ENCODE data around the gene TFCP2L1. TPM values are rescaled to one million over a fixed set of nuclear protein-coding genes. Genes with fewer than 3 reads are reported as not detected.
"Not testable (repeated sequence)": the region's sequence is repeated elsewhere in the genome, so short reads cannot be mapped to it uniquely, and the experiment has no call there.

The TFCP2L1 gene
- total RNA-seq, 1 experiment from 2014 or later, result 2.4 TPM

DNA sequence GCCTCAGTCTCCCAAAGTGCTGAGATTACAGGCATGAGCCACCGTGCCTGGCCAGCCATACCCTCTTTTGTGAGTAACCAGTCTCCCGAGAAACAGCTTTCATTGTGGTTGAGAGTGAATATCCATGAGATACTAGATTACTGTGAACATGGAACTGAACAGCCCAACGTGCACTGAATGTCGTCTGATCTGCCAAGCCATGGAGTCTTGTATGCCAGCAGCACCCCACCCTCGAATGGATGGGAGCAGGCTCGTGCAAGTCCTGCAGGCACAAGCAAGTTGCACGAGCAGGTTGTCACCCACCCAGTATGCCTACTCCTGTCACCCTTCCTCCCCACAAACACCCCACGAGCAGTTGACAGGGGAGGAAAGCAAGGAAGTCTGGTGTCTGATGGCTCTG is 36.5 kb upstream of the TFCP2L1 start:
- no peaks in the 10 kb centered on the region for H3K27me3 ChIP-seq (ENCODE audit: low read length)
- ATAC-seq, result no peak

DNA sequence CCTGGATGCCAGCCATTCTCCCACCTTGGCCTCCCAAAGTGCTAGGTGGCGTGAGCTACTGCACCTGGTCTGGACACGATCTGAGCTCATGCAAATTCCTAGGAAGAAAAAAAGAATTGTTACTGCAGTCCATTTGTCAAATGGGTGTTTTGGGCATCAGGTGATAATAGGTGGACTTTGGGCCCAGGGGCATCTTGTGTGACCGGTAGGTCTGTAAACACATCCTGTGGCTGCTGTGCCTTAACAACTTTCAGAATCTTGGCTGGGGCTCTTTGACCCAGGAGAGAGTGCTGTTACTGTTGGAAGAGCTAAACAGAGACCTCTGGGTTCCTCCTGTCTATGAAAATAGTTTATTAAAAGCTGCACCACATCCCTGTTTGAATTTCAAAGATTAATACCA is 34.9 kb upstream of the TFCP2L1 start:
- Histone ChIP-seq H3K4me2 (ENCODE audit: low read length) (no peak overlapping the region), H3K9me3 (ENCODE audit: low read length) (no peaks in the 10 kb centered on the region), H3K9me2 (replicated peaks; ENCODE audit: low read length) (no peaks in the 10 kb centered on the region), H3K36me3 (ENCODE audit: low read depth, low read length) (no peaks in the 10 kb centered on the region), H3K9ac (ENCODE audit: low read length) (no peak overlapping the region), H3K27ac (ENCODE audit: low read length) (no peak overlapping the region), H3K4me1 (ENCODE audit: insufficient read depth, low read length) (no peaks in the 10 kb centered on the region), H4K20me1 (ENCODE audit: low read length) (no peaks in the 10 kb centered on the region), H3K27me3 (ENCODE audit: low read length) (no peaks in the 10 kb centered on the region), H3F3A (ENCODE audit: low read length, unreplicated experiment) (no peaks in the 10 kb centered on the region), H3K4me3 (ENCODE audit: low read length) (no peak overlapping the region), H2AFZ (ENCODE audit: low read length) (no peak overlapping the region), H3K79me2 (ENCODE audit: low read length) (no peaks in the 10 kb centered on the region)
- TF ChIP-seq EZH2 (IDR thresholded peaks at IDR 0.05; ENCODE audit: low read length, unreplicated experiment) (no peak), EZH2phosphoT487 (IDR thresholded peaks at IDR 0.05; ENCODE audit: borderline replicate concordance, low read length) (no peak), CTCF (conservative IDR thresholded peaks at IDR 0.05; ENCODE audit: low read depth, low read length) (no peak)
- no peak for DNase-seq
- CTCF ChIA-PET, result interaction anchor here (0.6 kb wide), 1 partner anchor 188 kb away, joined by 3 read pairs; no protein-coding TSS in a partner anchor
- intact Hi-C loops (cut with micrococcal nuclease), result no loop called here
- no peak for ATAC-seq
- no TSS peak for BruUV-seq (replicated peaks)
- POLR2A ChIA-PET (ENCODE audit: unreplicated experiment), result no interaction called here

More for the DNA sequence above, 36.5 kb upstream of the TFCP2L1 start:
- H4K20me1 ChIP-seq (ENCODE audit: low read length), result no peaks in the 10 kb centered on the region
- CTCF ChIA-PET, result no interaction called here
- no peaks in the 10 kb centered on the region for H3K79me2 ChIP-seq (ENCODE audit: low read length)
- H3K9ac ChIP-seq (ENCODE audit: low read length), result no peak overlapping the region
- no peak overlapping the region for H2AFZ ChIP-seq (ENCODE audit: low read length)
- no peak for DNase-seq
- intact Hi-C loops (cut with micrococcal nuclease), result no loop called here
- no peak overlapping the region for H3K4me3 ChIP-seq (ENCODE audit: low read length)
- no peaks in the 10 kb centered on the region for H3K9me3 ChIP-seq (ENCODE audit: low read length)
- no peak overlapping the region for H3K27ac ChIP-seq (ENCODE audit: low read length)
- H3K36me3 ChIP-seq (ENCODE audit: low read depth, low read length), result no peaks in the 10 kb centered on the region
- H3K9me2 ChIP-seq (replicated peaks; ENCODE audit: low read length), result no peaks in the 10 kb centered on the region
- BruUV-seq (replicated peaks), result no TSS peak
- no peak overlapping the region for H3K4me2 ChIP-seq (ENCODE audit: low read length)
- TF ChIP-seq CTCF (conservative IDR thresholded peaks at IDR 0.05; ENCODE audit: low read depth, low read length) (no peak), EZH2 (IDR thresholded peaks at IDR 0.05; ENCODE audit: low read length, unreplicated experiment) (no peak), EZH2phosphoT487 (IDR thresholded peaks at IDR 0.05; ENCODE audit: borderline replicate concordance, low read length) (no peak)
- POLR2A ChIA-PET (ENCODE audit: unreplicated experiment), result no interaction called here
- no peaks in the 10 kb centered on the region for H3F3A ChIP-seq (ENCODE audit: low read length, unreplicated experiment)
- no peaks in the 10 kb centered on the region for H3K4me1 ChIP-seq (ENCODE audit: insufficient read depth, low read length)

DNA sequence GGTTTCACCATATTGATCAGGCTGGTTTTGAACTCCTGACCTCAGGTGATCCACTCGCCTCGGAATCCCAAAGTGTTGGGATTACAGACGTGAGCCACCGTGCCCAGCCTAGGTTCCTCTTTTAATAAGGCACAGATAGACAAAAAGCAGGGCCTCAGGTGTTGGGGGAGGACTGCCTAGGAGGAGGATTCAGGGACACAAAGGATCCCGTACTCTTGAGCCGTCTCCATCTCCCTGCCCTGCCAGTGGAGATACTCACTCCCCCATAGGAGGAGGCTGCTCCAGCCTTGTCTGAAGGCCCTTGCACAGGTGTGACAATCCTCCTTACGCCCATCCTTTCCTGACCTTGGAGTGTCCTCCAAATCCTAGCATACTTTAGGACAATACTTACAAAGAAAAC is 32.0 kb upstream of the TFCP2L1 start:
- BruUV-seq (replicated peaks), result no TSS peak
- DNase-seq (no peak), ATAC-seq (no peak)
- Histone ChIP-seq H3F3A (ENCODE audit: low read length, unreplicated experiment) (no peaks in the 10 kb centered on the region), H3K27ac (ENCODE audit: low read length) (no peak overlapping the region), H3K4me1 (ENCODE audit: insufficient read depth, low read length) (no peaks in the 10 kb centered on the region), H3K9ac (ENCODE audit: low read length) (no peak overlapping the region), H3K79me2 (ENCODE audit: low read length) (no peaks in the 10 kb centered on the region), H3K4me3 (ENCODE audit: low read length) (no peak overlapping the region), H3K27me3 (ENCODE audit: low read length) (no peaks in the 10 kb centered on the region), H3K9me2 (replicated peaks; ENCODE audit: low read length) (no peaks in the 10 kb centered on the region), H3K9me3 (ENCODE audit: low read length) (no peaks in the 10 kb centered on the region), H2AFZ (ENCODE audit: low read length) (no peak overlapping the region), H4K20me1 (ENCODE audit: low read length) (no peaks in the 10 kb centered on the region), H3K4me2 (ENCODE audit: low read length) (no peak overlapping the region), H3K36me3 (ENCODE audit: low read depth, low read length) (no peaks in the 10 kb centered on the region)
- no peak for TF ChIP-seq EZH2phosphoT487 (IDR thresholded peaks at IDR 0.05; ENCODE audit: borderline replicate concordance, low read length)
- TF ChIP-seq CTCF (conservative IDR thresholded peaks at IDR 0.05; ENCODE audit: low read depth, low read length), result no peak
- TF ChIP-seq EZH2 (IDR thresholded peaks at IDR 0.05; ENCODE audit: low read length, unreplicated experiment), result no peak
- POLR2A ChIA-PET (ENCODE audit: unreplicated experiment), result no interaction called here
- CTCF ChIA-PET, result no interaction called here
- intact Hi-C loops (cut with micrococcal nuclease), result no loop called here

- H3K4me1 ChIP-seq (ENCODE audit: insufficient read depth, low read length); H3K27me3 ChIP-seq (ENCODE audit: low read length); CTCF ChIA-PET; H3K9me3 ChIP-seq (ENCODE audit: low read length); H2AFZ ChIP-seq (ENCODE audit: low read length); H3K36me3 ChIP-seq (ENCODE audit: low read depth, low read length); ATAC-seq; DNase-seq; H3K9me2 ChIP-seq (replicated peaks; ENCODE audit: low read length); POLR2A ChIA-PET (ENCODE audit: unreplicated experiment); H3K9ac ChIP-seq (ENCODE audit: low read length); H3K27ac ChIP-seq (ENCODE audit: low read length); H3F3A ChIP-seq (ENCODE audit: low read length, unreplicated experiment); H3K4me2 ChIP-seq (ENCODE audit: low read length); H3K79me2 ChIP-seq (ENCODE audit: low read length); H4K20me1 ChIP-seq (ENCODE audit: low read length); BruUV-seq (replicated peaks); H3K4me3 ChIP-seq (ENCODE audit: low read length); intact Hi-C loops (cut with micrococcal nuclease): not testable (repeated sequence)
Observed at GRCh38 chr2:121313701-121314100, 28.7 kb upstream of the TFCP2L1 start.
